Esophagus muscularis mucosa (tissue), 4 donors: ENCODE results near the gene DEFB128. TPM values are rescaled to one million over a fixed set of nuclear protein-coding genes. Genes with fewer than 3 reads are reported as not detected.

Source experiments
- DNase-seq: peaks from one replicate; pipeline ENCODE4 v3.0.0-alpha.2; 2017; ENCODE audit errors: extremely low spot score
- H3K27ac ChIP-seq, 4 donors: fragments of 200-600 bp; sonication (generic); replicated peaks in 1 of 4; 1 replicate in 3 of 4; 2 replicates in 1 of 4; pipeline ENCODE4 v1.5.1; 2016 to 2019; ENCODE audit warnings: mild to moderate bottlenecking in 1 of 4
- H3K27me3 ChIP-seq, 4 donors: fragments of 200-600 bp; sonication (generic); one replicate each; pipeline versions ENCODE4 v1.5.1 to v1.6.0; 2016 to 2019
- H3K36me3 ChIP-seq, 4 donors: fragments of 200-600 bp; sonication (generic); one replicate each; pipeline ENCODE4 v1.5.1; 2016 to 2019
- H3K4me1 ChIP-seq, 4 donors: fragments of 200-600 bp; sonication (generic); one replicate each; pipeline ENCODE4 v1.5.1; 2016 to 2019
- H3K4me3 ChIP-seq, 4 donors: fragments of 200-600 bp; sonication (generic); 1 replicate in 2 of 4; 2 replicates in 2 of 4; pipeline ENCODE4 v1.5.1; 2016 to 2019; ENCODE audit warnings: mild to moderate bottlenecking in 4 of 4, moderate library complexity in 1 of 4
- H3K9me3 ChIP-seq, 4 donors: fragments of 200-600 bp; sonication (generic); 1 replicate in 3 of 4; 2 replicates in 1 of 4; pipeline ENCODE4 v1.5.1; 2016 to 2019
- CTCF ChIP-seq, 3 experiments: fragments of 200-600 bp in 2 of 3; fragments of 450-650 bp in 1 of 3; sonication (generic) in 2 of 3; IDR thresholded peaks; one replicate each; pipeline ENCODE4 v1.5.1; 2017 to 2019; ENCODE audit warnings: antibody characterized with exemption in 3 of 3, mild to moderate bottlenecking in 2 of 3, moderate library complexity in 1 of 3
- EP300 ChIP-seq: sonication (generic); formaldehyde crosslinking; IDR thresholded peaks from one replicate; pipeline ENCODE4 v1.6.1; 2017; ENCODE audit warnings: antibody characterized with exemption
- POLR2A ChIP-seq: fragments of 450-650 bp; IDR thresholded peaks from one replicate; pipeline ENCODE4 v1.6.1; 2017; ENCODE audit warnings: antibody characterized with exemption, moderate library complexity, mild to moderate bottlenecking, low read depth
- POLR2AphosphoS5 ChIP-seq, 2 donors: sonication (generic); formaldehyde crosslinking; IDR thresholded peaks; one replicate each; pipeline ENCODE4 v1.6.1; 2017; ENCODE audit warnings: antibody characterized with exemption in 2 of 2
- WGBS: methylation state at CpG from one replicate; pipeline ENCODE4 v1.1.5; 2018; 5-methylcytosine and 5-hydroxymethylcytosine counted together
- intact Hi-C: fragments of 100-400 bp; cut with DNase I; formaldehyde crosslinking; loops from one replicate; pipeline ENCODE4 v1.15.1; 2023
- total RNA-seq, 4 donors: library from RNA; depleted of rRNA; stranded (reverse); fragments of >200 nt; gene quantifications; one replicate each; pipeline versions ENCODE4 v1.1.0 to v1.2.1, GENCODE V29; 2016

DEFB128 gene
- not detected for total RNA-seq

- intact Hi-C loops = no loop called here
- H3K4me3 ChIP-seq = no peak within 1 kb of the TSS
Measured at GRCh38 chr20:189611-190010, at the start of gene DEFB128. DEFB128 (minus strand) TSS chr20:189711; CDS start chr20:189623, 88 bp downstream.

GRCh38 chr20:237929-238328 is 48.4 kb upstream of the DEFB128 start:
- DNase-seq = no peak
- whole genome bisulfite sequencing = 55% methylated on average over 3 of the region's 3 CpGs

More at GRCh38 chr20:189611-190010, at the start of gene DEFB128:
- no peaks in the 10 kb centered on the region for H3K36me3 ChIP-seq
- no peak within 1 kb of the TSS for H3K27ac ChIP-seq
- H3K9me3 ChIP-seq = peaks cover 0 to 4% (median 2%) of the 10 kb centered on the region in 4 donors
- DNase-seq = no peak
- no peak for TF ChIP-seq POLR2A
- no peak for TF ChIP-seq POLR2AphosphoS5 (IDR thresholded peaks at IDR 0.05)
- TF ChIP-seq EP300 = no peak
- no peak for TF ChIP-seq CTCF (IDR thresholded peaks at IDR 0.05)
- peaks cover 0 to 15% (median 0%) of the 10 kb centered on the region in 4 donors for H3K27me3 ChIP-seq
- no peaks in the 10 kb centered on the region for H3K4me1 ChIP-seq
- 63% methylated on average over 7 of the region's 7 CpGs for WGBS

GRCh38 chr20:237489-237888 is 48.0 kb upstream of the DEFB128 start:
- H3K4me1 ChIP-seq = no peaks in the 10 kb centered on the region
- DNase-seq = no peak
- intact Hi-C loops = no loop called here
- H3K9me3 ChIP-seq = no peaks in the 10 kb centered on the region
- no peak overlapping the region for H3K27ac ChIP-seq
- H3K27me3 ChIP-seq = peaks cover 0 to 16% (median under 1%) of the 10 kb centered on the region in 4 donors
- TF ChIP-seq POLR2AphosphoS5 (IDR thresholded peaks at IDR 0.05) (no peak), EP300 (no peak), CTCF (IDR thresholded peaks at IDR 0.05) (no peak), POLR2A (no peak)
- H3K4me3 ChIP-seq = no peak overlapping the region
- WGBS = 31% methylated on average over 4 of the region's 4 CpGs
- no peaks in the 10 kb centered on the region for H3K36me3 ChIP-seq

More at GRCh38 chr20:237929-238328, 48.4 kb upstream of the DEFB128 start:
- intact Hi-C loops = no loop called here
- Histone ChIP-seq H3K9me3 (no peaks in the 10 kb centered on the region), H3K4me3 (no peak overlapping the region), H3K27me3 (peaks cover 0 to 16% (median 3%) of the 10 kb centered on the region in 4 donors), H3K4me1 (no peaks in the 10 kb centered on the region), H3K36me3 (no peaks in the 10 kb centered on the region), H3K27ac (no peak overlapping the region)
- TF ChIP-seq POLR2A = no peak
- no peak for TF ChIP-seq EP300
- no peak for TF ChIP-seq CTCF (IDR thresholded peaks at IDR 0.05)
- TF ChIP-seq POLR2AphosphoS5 (IDR thresholded peaks at IDR 0.05) = no peak

- H3K4me3 ChIP-seq = no peak overlapping the region
- H3K27me3 ChIP-seq = peaks cover 0 to 10% (median 0%) of the 10 kb centered on the region in 4 donors
- intact Hi-C loops = no loop called here
- WGBS = 60% methylated on average over 1 of the region's 1 CpG
- DNase-seq = no peak
- H3K4me1 ChIP-seq = no peaks in the 10 kb centered on the region
- no peak overlapping the region for H3K27ac ChIP-seq
- H3K9me3 ChIP-seq = no peaks in the 10 kb centered on the region
- TF ChIP-seq CTCF (IDR thresholded peaks at IDR 0.05) = no peak
- no peak for TF ChIP-seq EP300
- H3K36me3 ChIP-seq = no peaks in the 10 kb centered on the region
Measured at GRCh38 chr20:235891-236290, 46.4 kb upstream of the DEFB128 start.

GRCh38 chr20:227439-228105 is 38.1 kb upstream of the DEFB128 start:
- DNase-seq = no peak
- TF ChIP-seq CTCF (IDR thresholded peaks at IDR 0.05) (no peak), POLR2AphosphoS5 (IDR thresholded peaks at IDR 0.05) (no peak), POLR2A (no peak), EP300 (no peak)
- 67% methylated on average over 3 of the region's 3 CpGs for WGBS
- Histone ChIP-seq H3K27ac (no peak overlapping the region), H3K27me3 (peaks cover 0 to 12% (median 0%) of the 10 kb centered on the region in 4 donors), H3K4me3 (no peak overlapping the region), H3K4me1 (no peaks in the 10 kb centered on the region), H3K36me3 (no peaks in the 10 kb centered on the region), H3K9me3 (no peaks in the 10 kb centered on the region)
- intact Hi-C loops = no loop called here
